Ishikawa (cell line): ENCODE results near the gene ENOX1.

Source experiments
- CEBPB ChIP-seq: IDR thresholded peaks from 2 replicates; pipeline ENCODE4 v1.6.1; 2012
- CREB1 ChIP-seq: IDR thresholded peaks from 2 replicates; pipeline ENCODE4 v1.6.1; 2012; ENCODE audit warnings: low read depth
- EGR1 ChIP-seq: IDR thresholded peaks from 2 replicates; pipeline ENCODE4 v1.6.1; 2012
- EP300 ChIP-seq: IDR thresholded peaks from 2 replicates; pipeline ENCODE4 v1.6.1; 2012; ENCODE audit warnings: borderline replicate concordance
- FOXM1 ChIP-seq: IDR thresholded peaks from 2 replicates; pipeline ENCODE4 v1.6.1; 2012; ENCODE audit warnings: low read depth, borderline replicate concordance
- NFIC ChIP-seq: IDR thresholded peaks from 2 replicates; pipeline ENCODE4 v1.6.1; 2012
- RAD21 ChIP-seq: IDR thresholded peaks from 2 replicates; pipeline ENCODE4 v1.6.1; 2012; ENCODE audit warnings: low read depth
- TAF1 ChIP-seq: IDR thresholded peaks from 2 replicates; pipeline ENCODE4 v1.6.1; 2012; ENCODE audit warnings: low read depth, mild to moderate bottlenecking
- TCF12 ChIP-seq: IDR thresholded peaks from 2 replicates; pipeline ENCODE4 v1.6.1; 2012; ENCODE audit warnings: low read depth
- TEAD4 ChIP-seq: IDR thresholded peaks from 2 replicates; pipeline ENCODE4 v1.6.1; 2012
- YY1 ChIP-seq: IDR thresholded peaks from 2 replicates; pipeline ENCODE4 v1.6.1; 2012; ENCODE audit warnings: low read depth
- ZBTB7A ChIP-seq: IDR thresholded peaks from 2 replicates; pipeline ENCODE4 v1.6.1; 2012; ENCODE audit warnings: low read depth
- TF ChIP-seq, protein P1 (sequence below): IDR thresholded peaks from 2 replicates; pipeline ENCODE4 v1.6.1; 2012
- TF ChIP-seq, protein P2 (sequence below): IDR thresholded peaks from 2 replicates; pipeline ENCODE4 v1.6.1; 2012
- TF ChIP-seq, protein P3 (sequence below): IDR thresholded peaks from 2 replicates; pipeline ENCODE4 v1.6.1; 2012; ENCODE audit warnings: low read depth, mild to moderate bottlenecking

The ENOX1 gene

DNA sequence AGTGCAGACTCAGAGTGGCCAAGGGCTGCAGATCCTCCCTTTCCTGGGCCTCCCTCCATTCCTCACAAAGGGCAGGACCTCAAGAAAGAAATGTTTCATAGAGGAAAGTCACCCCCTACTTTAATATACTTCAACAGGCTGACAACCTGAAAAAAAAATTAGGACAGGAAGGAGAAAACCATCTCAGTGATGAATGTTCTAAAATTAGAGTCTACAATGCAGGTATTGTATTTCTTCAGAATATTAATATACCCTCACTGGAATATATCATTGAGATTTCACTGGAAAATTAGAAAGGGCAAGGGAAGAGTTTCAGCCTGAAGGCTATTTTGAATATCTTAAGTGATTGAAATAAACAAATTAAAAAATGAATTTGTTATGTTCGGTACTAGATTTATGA lies 586.5 kb downstream of the ENOX1 start:
- TF ChIP-seq, protein P1, sequence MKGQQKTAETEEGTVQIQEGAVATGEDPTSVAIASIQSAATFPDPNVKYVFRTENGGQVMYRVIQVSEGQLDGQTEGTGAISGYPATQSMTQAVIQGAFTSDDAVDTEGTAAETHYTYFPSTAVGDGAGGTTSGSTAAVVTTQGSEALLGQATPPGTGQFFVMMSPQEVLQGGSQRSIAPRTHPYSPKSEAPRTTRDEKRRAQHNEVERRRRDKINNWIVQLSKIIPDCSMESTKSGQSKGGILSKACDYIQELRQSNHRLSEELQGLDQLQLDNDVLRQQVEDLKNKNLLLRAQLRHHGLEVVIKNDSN, result no peak
- TF ChIP-seq, protein P2, sequence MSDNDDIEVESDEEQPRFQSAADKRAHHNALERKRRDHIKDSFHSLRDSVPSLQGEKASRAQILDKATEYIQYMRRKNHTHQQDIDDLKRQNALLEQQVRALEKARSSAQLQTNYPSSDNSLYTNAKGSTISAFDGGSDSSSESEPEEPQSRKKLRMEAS, result no peak
- TF ChIP-seq YY1 (no peak), TAF1 (no peak), CEBPB (no peak), RAD21 (no peak), EP300 (no peak), EGR1 (no peak)
- TF ChIP-seq, protein P3, sequence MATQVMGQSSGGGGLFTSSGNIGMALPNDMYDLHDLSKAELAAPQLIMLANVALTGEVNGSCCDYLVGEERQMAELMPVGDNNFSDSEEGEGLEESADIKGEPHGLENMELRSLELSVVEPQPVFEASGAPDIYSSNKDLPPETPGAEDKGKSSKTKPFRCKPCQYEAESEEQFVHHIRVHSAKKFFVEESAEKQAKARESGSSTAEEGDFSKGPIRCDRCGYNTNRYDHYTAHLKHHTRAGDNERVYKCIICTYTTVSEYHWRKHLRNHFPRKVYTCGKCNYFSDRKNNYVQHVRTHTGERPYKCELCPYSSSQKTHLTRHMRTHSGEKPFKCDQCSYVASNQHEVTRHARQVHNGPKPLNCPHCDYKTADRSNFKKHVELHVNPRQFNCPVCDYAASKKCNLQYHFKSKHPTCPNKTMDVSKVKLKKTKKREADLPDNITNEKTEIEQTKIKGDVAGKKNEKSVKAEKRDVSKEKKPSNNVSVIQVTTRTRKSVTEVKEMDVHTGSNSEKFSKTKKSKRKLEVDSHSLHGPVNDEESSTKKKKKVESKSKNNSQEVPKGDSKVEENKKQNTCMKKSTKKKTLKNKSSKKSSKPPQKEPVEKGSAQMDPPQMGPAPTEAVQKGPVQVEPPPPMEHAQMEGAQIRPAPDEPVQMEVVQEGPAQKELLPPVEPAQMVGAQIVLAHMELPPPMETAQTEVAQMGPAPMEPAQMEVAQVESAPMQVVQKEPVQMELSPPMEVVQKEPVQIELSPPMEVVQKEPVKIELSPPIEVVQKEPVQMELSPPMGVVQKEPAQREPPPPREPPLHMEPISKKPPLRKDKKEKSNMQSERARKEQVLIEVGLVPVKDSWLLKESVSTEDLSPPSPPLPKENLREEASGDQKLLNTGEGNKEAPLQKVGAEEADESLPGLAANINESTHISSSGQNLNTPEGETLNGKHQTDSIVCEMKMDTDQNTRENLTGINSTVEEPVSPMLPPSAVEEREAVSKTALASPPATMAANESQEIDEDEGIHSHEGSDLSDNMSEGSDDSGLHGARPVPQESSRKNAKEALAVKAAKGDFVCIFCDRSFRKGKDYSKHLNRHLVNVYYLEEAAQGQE, result no peak

DNA sequence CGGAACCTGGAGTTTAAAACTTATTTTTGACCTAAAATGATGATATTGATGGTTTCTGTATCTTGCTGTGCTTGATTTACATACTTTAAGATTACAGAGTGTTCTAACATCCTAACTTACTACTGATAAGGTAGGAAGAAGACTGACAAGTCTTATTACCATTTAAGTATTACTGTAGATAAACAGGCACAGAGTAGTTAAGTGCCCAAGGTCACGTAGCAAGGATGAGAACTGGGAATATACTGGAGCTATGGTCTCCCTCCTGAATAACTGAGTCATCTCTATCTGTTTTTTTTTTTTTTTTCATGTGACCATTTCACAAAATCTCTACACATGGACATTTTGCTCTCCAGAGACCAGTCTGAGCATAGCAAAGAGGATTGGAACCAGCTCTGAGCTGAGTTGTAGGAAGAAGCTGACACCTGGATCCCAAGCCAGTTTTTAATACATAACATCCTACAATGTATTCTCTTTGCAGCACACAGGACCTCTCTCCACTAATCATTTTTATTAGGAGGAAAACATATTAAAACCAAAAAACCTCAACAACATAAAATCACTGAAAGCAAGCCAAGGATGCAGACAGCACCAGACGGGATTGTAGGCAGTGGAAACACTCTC lies 589.9 kb downstream of the ENOX1 start:
- TF ChIP-seq, protein P3, result no peak
- TF ChIP-seq TAF1, result no peak
- no peak for TF ChIP-seq NFIC
- TF ChIP-seq TEAD4, result no peak
- no peak for TF ChIP-seq ZBTB7A
- TF ChIP-seq EP300, result no peak
- no peak for TF ChIP-seq CEBPB
- no peak for TF ChIP-seq EGR1
- TF ChIP-seq, protein P2, result no peak
- TF ChIP-seq, protein P1, result no peak
- no peak for TF ChIP-seq CREB1
- no peak for TF ChIP-seq FOXM1
- no peak for TF ChIP-seq TCF12
- no peak for TF ChIP-seq YY1
- no peak for TF ChIP-seq RAD21

DNA sequence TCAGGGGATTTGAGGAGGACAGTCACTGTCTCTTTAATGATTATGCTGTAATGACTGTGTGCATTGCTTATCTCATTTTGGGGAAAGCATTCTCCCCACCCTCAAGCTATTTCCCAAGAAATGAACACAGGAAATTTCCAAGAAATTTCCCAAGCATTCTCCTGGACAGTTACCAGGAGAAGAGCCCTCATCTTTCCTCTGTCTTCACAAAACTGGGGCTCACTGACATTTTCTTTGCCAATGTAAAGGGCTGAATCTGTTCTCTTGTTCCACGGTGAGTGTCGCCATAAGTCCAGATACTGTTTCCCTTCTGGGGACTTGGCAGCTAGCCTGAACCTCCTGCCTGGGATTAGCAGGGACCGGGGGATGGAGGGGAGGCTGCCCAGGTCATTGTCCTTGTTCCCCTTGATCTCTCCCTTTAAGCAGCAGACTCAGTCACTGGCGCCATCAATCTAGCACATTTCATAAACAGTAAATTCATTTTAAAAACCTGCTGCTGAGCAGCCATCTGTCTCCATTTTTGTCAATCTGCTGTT lies 590.6 kb downstream of the ENOX1 start:
- no peak for TF ChIP-seq EGR1
- TF ChIP-seq TCF12, result no peak
- no peak for TF ChIP-seq TEAD4
- no peak for TF ChIP-seq RAD21
- no peak for TF ChIP-seq TAF1
- TF ChIP-seq FOXM1, result no peak
- TF ChIP-seq, protein P1, result no peak
- TF ChIP-seq, protein P3, result no peak
- no peak for TF ChIP-seq CEBPB
- no peak for TF ChIP-seq ZBTB7A
- TF ChIP-seq, protein P2, result no peak
- no peak for TF ChIP-seq EP300
- no peak for TF ChIP-seq YY1
- TF ChIP-seq CREB1, result no peak
- no peak for TF ChIP-seq NFIC

DNA sequence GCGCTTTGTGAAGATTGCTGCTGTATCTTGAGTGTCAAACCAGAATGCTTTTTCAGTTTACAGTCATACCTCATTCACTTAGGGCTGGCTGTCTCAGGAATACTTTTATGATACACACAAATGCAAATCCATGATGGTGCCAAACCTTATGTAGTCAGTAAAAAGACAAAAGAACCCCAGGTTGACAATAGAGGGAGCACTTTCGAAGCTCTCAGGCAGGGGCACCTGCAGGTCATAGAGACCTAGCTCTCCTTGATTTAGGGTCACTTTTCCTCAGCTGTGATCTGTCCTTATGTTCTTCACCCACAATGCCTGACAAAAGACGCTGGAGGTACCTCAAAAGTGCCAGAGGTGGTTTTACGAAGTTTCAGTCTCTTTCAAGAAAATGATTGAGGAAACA lies 591.2 kb downstream of the ENOX1 start:
- 0 out of 2 replicates have a peak, but pooled peaks have one; percentile 6 for TF ChIP-seq RAD21
- TF ChIP-seq, protein P2, result no peak
